ENCODE data around the gene SPOCK3.

DNA sequence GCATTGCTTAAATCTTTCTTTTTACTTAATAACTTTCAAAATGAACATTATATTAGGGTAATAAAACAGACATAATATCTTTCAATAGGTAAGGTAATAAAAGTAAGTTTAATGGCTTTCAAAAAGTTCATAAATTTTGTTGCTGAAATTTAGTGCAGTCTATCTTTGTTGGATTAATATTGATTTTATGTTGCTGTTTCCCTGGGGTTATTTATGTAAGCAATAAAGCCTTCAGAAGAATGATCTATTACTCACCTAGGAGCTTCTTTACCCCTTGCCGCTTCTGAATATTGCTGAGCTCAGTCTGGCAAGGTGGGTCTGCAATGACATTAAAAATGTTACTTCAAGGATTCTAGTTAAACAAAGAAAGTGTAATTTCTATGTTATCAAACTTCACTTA, 492.6 kb downstream of the SPOCK3 start:
- TF ChIP-seq MXD4 (CRISPR knock-in tag; IDR thresholded peaks at IDR 0.05) (no peak), PTBP1 (IDR thresholded peaks at IDR 0.05; ENCODE audit: low read depth, low read length, poor library complexity, severe bottlenecking) (no peak), YY1 (IDR thresholded peaks at IDR 0.05; ENCODE audit: insufficient read depth, insufficient replicate concordance, low read depth, low read length) (no peak)
- TF ChIP-seq, protein P1, sequence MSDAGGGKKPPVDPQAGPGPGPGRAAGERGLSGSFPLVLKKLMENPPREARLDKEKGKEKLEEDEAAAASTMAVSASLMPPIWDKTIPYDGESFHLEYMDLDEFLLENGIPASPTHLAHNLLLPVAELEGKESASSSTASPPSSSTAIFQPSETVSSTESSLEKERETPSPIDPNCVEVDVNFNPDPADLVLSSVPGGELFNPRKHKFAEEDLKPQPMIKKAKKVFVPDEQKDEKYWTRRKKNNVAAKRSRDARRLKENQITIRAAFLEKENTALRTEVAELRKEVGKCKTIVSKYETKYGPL (CRISPR knock-in tag; IDR thresholded peaks at IDR 0.05): no peak
